NCI-H748 treated with DMSO at 0.1 percent for 48 hours (cell line): ENCODE results near the gene MRPS35.
"Not testable (repeated sequence)": the region's sequence is repeated elsewhere in the genome, so short reads cannot be mapped to it uniquely, and the experiment has no call there.

Source experiments
- DNase-seq: peaks from one replicate; lab custom pipeline; 2025; lab: John Stamatoyannopoulos, UW

Gene MRPS35

GRCh38 chr12:27709212-27709931, 1.3 kb upstream of the MRPS35 start:
- DNase-seq, result no peak

DNA sequence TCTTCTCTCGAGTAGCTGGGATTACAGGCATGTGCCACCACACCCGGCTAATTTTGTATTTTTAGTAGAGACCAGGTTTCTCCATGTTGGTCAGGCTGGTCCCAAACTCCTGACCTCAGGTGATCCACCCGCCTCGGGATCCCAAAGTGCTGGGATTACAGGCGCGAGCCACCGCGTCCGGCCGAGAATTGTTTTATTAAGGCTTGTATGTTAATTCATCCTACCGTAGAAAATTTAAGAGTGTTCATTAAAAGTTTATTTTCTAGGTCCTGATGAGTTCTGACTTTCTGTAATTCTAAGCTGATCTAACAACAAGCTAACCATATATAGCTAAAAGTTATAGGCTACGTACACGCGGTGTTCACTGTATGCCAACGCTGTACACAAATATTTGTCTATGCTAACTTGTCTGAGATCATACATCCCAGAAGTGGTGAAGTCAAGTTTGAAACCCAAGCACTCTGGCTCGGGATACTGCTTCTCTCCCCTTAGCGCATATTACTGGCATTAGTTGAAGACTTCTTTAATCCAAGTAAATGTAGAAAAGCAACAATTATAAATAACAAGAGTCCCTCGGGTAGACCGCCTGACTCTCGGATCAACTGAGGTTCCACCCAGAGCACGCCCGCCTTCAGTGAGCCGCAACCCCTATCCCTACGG, 570 bp upstream of the MRPS35 start:
- DNase-seq, result no peak

GRCh38 chr12:27711317-27711682, 668 bp downstream of the MRPS35 start:
- DNase-seq, result peak; percentile 16

- DNase-seq, result no peak
Observed at GRCh38 chr12:27711967-27712366, 1.3 kb downstream of the MRPS35 start.

- no peak for DNase-seq
Observed at GRCh38 chr12:27723212-27723611, 12.6 kb downstream of the MRPS35 start.

GRCh38 chr12:27730097-27730588, 19.5 kb downstream of the MRPS35 start:
- no peak for DNase-seq

- no peak for DNase-seq
Observed at GRCh38 chr12:27732281-27732680, 21.6 kb downstream of the MRPS35 start.

GRCh38 chr12:27733052-27733656, 22.5 kb downstream of the MRPS35 start:
- DNase-seq, result peak; percentile 0

DNA sequence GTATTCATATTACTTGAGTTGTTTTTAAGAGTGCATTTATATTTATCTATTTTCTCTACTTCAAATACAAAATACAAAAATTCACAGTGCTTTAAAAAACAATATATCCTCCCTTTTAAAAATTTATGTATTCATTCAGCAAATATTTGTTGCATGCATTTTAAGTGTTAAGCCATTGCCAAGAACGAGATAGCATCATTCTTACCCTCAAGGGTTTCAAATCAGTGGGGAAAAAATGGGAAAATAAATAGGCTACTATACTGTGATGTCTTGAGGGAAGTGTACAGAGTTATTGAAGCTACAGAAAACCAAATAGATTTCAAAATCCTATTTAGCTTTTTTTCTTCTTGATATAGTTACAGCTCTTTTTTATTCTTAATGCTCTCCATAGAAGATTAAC, 23.2 kb downstream of the MRPS35 start:
- no peak for DNase-seq

DNA sequence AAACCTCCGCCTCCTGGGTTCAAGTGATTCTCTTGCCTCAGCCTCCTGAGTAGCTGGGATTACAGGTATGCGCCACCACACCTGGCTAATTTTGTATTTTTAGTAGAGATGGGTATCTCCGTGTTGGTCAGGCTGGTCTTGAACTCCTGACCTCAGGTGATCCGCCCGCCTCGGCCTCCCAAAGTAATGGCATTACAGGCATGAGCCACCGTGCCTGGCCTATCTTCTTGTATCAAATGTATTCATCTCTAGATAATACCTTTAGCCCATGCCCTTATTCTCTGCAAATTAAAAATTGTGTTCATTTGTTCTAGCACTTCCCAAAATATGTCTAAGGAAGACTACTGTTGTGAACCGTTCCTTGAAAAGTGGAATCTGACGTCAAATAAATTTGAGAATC, 23.7 kb downstream of the MRPS35 start:
- DNase-seq, result not testable (repeated sequence)

GRCh38 chr12:27743601-27744000, 33.0 kb downstream of the MRPS35 start:
- DNase-seq, result no peak

DNA sequence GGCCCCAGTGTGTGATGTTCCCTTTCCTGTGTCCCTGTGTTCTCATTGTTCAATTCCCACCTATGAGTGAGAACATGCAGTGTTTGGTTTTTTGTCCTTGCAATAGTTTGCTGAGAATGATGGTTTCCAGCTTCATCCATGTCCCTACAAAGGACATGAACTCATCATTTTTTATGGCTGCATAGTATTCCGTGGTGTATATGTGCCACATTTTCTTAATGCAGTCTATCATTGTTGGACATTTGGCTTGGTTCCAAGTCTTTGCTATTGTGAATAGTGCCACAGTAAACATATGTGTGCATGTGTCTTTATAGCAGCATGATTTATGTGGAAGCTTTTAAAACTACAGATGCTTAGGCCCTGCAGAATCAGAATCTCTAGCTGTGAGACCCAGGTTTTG, 35.1 kb downstream of the MRPS35 start:
- DNase-seq, result not testable (repeated sequence)

- DNase-seq, result no peak
Observed at GRCh38 chr12:27747111-27747820, 36.6 kb downstream of the MRPS35 start.

- no peak for DNase-seq
Observed at GRCh38 chr12:27751386-27752047, 40.9 kb downstream of the MRPS35 start.

DNA sequence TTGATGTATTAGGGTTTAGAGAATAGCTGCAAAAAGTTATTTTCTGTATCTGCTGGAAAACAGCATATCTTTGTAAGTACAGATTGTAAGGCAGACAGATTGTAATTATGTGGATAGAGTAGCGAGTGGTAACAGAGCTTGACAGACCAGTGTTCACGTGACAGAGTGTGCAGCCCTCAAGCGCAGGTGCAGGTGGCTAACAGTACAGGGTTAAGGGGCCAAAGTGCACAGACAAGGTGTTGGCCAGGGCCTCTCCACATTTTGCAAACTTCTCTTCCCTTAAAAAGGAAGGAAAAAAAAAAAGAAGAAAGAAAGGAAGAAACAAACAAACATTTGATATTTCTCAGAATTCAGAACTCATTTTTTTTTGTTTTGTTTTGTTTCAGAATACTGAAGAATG, 44.2 kb downstream of the MRPS35 start:
- no peak for DNase-seq

DNA sequence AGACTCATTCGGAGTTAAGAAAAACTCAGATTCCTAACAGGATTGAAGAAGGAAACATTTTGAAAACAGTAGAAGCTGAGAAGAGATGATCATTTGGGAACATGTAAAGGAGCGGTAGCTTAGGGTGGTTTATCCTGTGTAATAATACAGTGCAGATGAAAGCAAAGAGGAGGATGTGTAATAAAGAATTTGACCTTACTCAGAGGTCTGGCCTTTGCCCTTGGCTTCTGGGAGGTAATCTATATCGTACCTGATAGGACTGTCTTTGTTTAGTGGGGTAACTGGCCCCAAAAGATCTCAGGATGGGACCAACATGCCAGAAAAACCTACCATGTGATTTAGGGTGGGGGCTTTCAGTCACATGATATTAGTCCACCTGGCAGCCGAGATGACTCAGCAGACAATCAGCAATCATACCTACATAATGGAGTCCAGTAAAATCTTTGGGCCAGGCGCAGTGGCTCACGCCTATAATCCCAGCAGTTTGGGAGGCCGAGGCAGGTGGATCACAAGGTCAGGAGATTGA, 46.1 kb downstream of the MRPS35 start:
- no peak for DNase-seq

DNA sequence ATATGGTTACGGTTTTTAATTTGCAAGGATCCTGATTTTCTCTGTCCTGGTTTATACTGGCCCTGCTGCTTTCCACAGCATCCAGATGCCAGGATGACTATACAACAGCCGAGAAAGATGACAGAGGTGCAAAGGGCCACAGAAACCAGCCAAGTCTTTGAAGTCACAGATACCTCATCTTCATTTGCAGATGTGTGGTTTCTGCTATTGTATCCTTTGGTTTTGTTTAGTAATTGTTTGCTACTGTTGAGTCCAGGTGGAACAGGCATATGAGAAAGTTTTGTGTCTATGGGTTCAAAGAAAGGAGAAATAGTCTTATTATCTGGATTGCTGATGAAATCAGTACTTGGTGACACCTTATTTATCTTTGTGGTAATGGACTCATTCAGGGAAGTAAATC, 52.1 kb downstream of the MRPS35 start:
- no peak for DNase-seq

DNA sequence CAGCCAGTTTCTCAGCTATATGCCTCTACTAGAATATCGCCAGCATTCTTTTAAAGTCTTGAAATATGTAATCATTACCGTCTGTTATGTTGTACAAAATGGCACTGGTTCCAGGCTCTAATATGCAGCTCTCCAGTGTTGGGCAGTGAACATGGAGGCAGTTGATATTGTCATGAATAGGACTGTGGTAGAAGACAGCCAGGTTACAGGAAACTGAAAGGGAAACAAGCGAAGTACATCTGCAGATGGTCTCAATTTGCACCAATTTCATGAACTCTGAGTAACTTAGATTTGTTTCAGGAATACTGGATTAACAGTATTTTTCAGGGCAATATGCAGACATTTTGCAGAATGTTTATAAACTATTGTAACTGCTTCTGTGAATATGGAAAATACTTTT, 56.0 kb downstream of the MRPS35 start:
- DNase-seq, result no peak

GRCh38 chr12:27769142-27769673, 58.6 kb downstream of the MRPS35 start:
- DNase-seq, result no peak

DNA sequence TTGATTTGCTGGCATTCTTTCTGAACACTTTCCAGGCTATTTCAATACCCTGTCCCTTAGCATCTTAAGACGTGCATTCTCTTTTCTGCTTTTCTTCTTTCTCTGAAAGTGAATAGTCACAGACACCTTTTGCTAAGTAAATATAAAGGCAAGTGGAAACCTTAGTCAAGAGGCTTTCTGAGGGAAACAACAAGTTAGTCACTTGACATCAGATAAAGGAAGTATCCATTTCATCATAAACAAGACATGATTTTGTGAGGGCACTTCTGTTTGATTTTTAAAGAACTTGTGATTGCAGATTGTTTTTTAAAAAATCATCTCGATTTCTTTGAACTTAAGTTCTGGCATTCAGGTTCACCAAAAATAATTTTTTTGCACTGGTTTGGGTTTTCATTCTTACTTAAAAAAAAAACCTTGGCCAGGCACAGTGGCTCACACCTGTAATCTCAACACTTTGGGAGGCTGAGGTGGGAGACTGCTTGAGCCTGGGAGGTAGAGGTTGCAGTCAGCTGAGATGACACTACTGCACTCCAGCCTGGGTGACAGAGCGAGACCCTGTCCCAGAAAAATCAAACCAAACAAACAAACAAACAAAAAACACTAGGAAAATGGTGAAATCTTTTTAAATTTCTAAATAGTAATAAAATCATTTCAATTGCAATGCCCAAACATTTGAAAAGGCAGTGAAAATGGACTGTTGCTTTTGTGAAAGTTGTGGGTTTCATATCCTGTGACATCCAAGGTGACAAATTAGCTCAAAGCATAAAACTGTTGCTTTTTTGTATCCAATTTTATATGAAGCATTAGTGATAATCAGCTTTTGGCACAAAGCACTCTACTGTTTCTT, 61.1 kb downstream of the MRPS35 start:
- DNase-seq, result no peak
